Mucosa of rectum (tissue), 2 donors: ENCODE data around the gene POU2F3.
"Not testable (repeated sequence)": the region's sequence is repeated elsewhere in the genome, so short reads cannot be mapped to it uniquely, and the experiment has no call there.

Experiments
- H3K27ac ChIP-seq, 2 donors: one replicate each; pipeline ENCODE4 v1.7.0; 2013; ENCODE audit warnings: inconsistent platforms in 2 of 2, low read depth in 2 of 2, low read length in 2 of 2
- H3K27me3 ChIP-seq, 2 donors: one replicate each; pipeline ENCODE4 v1.7.0; 2013; ENCODE audit warnings: low read length in 2 of 2; ENCODE audit not compliant: control insufficient read depth in 2 of 2, insufficient read depth in 2 of 2
- H3K36me3 ChIP-seq, 2 donors: one replicate each; pipeline ENCODE4 v1.7.0; 2013; ENCODE audit warnings: low read length in 2 of 2; ENCODE audit not compliant: control insufficient read depth in 2 of 2, insufficient read depth in 2 of 2
- H3K4me1 ChIP-seq, 2 donors: one replicate each; pipeline ENCODE4 v1.7.0; 2013; ENCODE audit warnings: low read length in 2 of 2, mild to moderate bottlenecking in 1 of 2; ENCODE audit not compliant: control insufficient read depth in 2 of 2, insufficient read depth in 2 of 2
- H3K4me3 ChIP-seq, 2 donors: one replicate each; pipeline ENCODE4 v1.7.0; 2013; ENCODE audit warnings: low read length in 2 of 2
- H3K9ac ChIP-seq, 2 donors: one replicate each; pipeline ENCODE4 v1.7.0; 2013; ENCODE audit warnings: low read length in 2 of 2, low read depth in 1 of 2, mild to moderate bottlenecking in 1 of 2
- H3K9me3 ChIP-seq, 2 donors: one replicate each; pipeline ENCODE4 v1.7.0; 2013; ENCODE audit warnings: low read length in 2 of 2; ENCODE audit not compliant: control insufficient read depth in 2 of 2
- donor health status: healthy.
- donor health status: Normal muscosa, but diverticular disease.

Gene POU2F3

DNA sequence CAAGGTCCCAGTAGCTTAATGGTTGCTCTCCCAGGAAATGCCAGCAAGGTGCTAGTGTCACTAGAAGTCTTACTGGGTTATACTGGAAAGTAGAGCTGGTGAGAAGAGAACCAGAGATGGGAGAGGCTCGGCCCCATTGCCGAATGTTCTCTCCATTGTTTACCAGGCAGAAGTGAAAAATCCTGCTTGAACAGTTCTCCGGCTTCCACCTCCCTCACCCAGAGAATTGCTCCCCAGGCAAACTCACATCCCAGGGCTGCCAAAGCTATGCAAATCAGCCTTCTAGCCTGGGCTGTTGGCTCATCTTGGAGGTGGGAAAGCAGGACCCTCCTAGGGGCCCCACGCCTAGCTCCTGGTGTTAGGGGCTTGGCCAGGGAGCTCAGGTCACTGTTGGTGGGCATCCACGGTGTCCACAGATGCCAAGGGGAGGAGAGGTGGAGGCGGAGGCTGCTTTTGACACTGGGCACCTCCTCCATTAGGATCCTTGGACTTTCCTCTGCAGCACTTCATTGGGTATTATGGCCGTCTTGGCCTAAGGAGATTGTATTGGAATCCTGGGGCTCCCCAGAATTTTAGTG is 20.1 kb downstream of the POU2F3 start:
- peaks cover 16 to 24% of the 10 kb centered on the region in 2 donors for H3K27me3 ChIP-seq

DNA sequence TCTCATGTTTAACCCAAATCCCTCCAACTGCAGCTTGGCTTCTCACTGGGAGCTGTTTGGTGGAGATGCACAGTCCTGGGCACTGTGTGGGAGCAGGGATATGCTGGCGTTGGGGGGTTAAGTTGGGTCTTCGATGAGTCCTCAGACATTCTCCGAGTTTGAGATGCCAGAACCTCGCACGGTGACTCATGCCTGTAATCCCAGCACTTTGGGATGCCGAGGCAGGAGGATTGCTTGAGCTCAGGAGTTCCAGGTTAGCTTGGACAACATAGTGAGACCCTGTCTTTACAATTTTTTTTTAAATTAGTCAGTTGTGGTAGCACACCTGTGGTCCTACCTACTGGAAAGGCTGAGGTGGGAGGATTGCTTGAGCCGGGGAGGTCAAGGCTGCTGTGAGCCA is 20.7 kb downstream of the POU2F3 start:
- Histone ChIP-seq H3K9ac (no peak overlapping the region), H3K4me3 (no peak overlapping the region), H3K9me3 (no peaks in the 10 kb centered on the region), H3K27me3 (peaks cover 11 to 22% of the 10 kb centered on the region in 2 donors), H3K4me1 (no peaks in the 10 kb centered on the region), H3K36me3 (no peaks in the 10 kb centered on the region), H3K27ac (no peak overlapping the region)

More for the DNA sequence above, 20.1 kb downstream of the POU2F3 start:
- H3K9me3 ChIP-seq: no peaks in the 10 kb centered on the region
- no peak overlapping the region for H3K4me3 ChIP-seq
- no peaks in the 10 kb centered on the region for H3K4me1 ChIP-seq
- no peak overlapping the region for H3K9ac ChIP-seq
- H3K27ac ChIP-seq: no peak overlapping the region
- H3K36me3 ChIP-seq: no peaks in the 10 kb centered on the region

DNA sequence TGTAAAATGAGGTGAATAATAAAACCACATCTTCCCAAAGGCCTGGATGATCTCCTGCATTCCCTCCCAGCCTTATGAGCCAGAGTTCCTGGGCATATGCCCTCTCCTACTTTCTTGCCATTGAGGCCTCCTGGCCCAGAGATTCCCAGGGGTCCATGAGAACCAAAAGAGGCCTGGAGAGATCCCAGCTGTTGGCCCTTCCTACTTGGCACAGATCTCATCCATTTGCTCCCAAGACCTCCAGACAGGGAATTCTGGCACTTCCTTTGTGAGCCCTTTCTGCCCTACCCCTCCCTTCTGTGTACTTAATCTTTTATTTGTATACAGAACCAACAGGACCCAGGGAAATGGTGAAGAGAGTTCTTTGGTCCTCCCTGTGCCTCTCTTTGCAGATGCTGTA is 21.4 kb downstream of the POU2F3 start:
- Histone ChIP-seq H3K27ac (no peak overlapping the region), H3K36me3 (no peaks in the 10 kb centered on the region), H3K4me1 (no peaks in the 10 kb centered on the region), H3K9me3 (no peaks in the 10 kb centered on the region), H3K4me3 (no peak overlapping the region), H3K27me3 (peaks cover 5 to 22% of the 10 kb centered on the region in 2 donors), H3K9ac (no peak overlapping the region)

DNA sequence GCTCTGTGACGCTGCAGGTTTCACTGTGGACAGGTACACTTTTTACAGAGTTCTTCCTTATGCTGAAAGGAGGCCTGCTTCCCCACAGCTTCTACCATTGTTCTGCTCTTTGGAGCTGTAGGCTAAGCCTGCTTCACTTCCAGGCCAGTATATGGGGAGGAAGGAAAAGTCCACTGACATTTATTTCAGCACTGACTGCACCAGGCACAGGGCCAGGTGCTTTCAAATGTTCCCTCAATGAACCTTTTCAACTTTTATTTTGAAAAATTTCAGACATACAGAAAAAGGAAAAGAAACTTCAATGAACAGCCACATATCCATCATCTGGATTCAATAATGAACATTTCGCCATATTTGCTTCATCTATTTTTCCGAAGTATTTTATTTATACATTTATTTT is 22.0 kb downstream of the POU2F3 start:
- Histone ChIP-seq H3K9me3 (no peaks in the 10 kb centered on the region), H3K27me3 (peaks cover 2 to 19% of the 10 kb centered on the region in 2 donors), H3K4me3 (no peak overlapping the region), H3K36me3 (no peaks in the 10 kb centered on the region), H3K27ac (no peak overlapping the region), H3K9ac (no peak overlapping the region), H3K4me1 (no peaks in the 10 kb centered on the region)

GRCh38 chr11:120267319-120267718 is 27.4 kb downstream of the POU2F3 start:
- Histone ChIP-seq H3K27me3 (peaks cover 0 to 12% of the 10 kb centered on the region in 2 donors), H3K4me1 (no peaks in the 10 kb centered on the region), H3K36me3 (no peaks in the 10 kb centered on the region), H3K9me3 (no peaks in the 10 kb centered on the region), H3K9ac (no peak overlapping the region), H3K27ac (no peak overlapping the region), H3K4me3 (no peak overlapping the region)

- Histone ChIP-seq H3K27me3 (peaks cover 0 to 12% of the 10 kb centered on the region in 2 donors), H3K4me3 (no peak overlapping the region), H3K9me3 (no peaks in the 10 kb centered on the region), H3K9ac (no peak overlapping the region), H3K36me3 (no peaks in the 10 kb centered on the region), H3K27ac (no peak overlapping the region), H3K4me1 (no peaks in the 10 kb centered on the region)
Observed at GRCh38 chr11:120268686-120269085, 28.7 kb downstream of the POU2F3 start.

GRCh38 chr11:120270386-120270785 is 30.4 kb downstream of the POU2F3 start:
- Histone ChIP-seq H3K9ac (no peak overlapping the region), H3K4me1 (no peaks in the 10 kb centered on the region), H3K36me3 (no peaks in the 10 kb centered on the region), H3K27ac (no peak overlapping the region), H3K4me3 (no peak overlapping the region), H3K27me3 (peaks cover 0 to 4% of the 10 kb centered on the region in 2 donors), H3K9me3 (no peaks in the 10 kb centered on the region)

DNA sequence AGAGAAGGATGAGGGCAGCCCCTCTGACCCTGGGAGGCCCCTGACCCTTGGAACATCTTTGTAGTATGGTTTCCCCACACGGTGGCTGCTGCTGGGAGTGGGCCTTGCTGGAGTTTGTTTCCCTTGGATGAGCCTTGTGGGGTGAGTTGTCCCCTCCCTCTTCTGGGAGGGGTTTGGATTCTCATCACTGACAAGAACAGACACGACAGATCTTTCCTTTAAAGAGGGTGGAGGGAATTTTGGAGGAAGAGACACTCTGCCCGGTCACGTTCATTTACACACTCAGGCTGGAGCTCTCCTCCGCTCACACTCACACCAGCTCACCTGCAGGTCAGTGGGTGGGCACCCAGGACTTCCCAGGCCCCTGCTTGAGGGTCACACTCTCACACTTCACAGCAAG is 31.7 kb downstream of the POU2F3 start:
- Histone ChIP-seq H3K4me1 (no peaks in the 10 kb centered on the region), H3K4me3 (no peak overlapping the region), H3K9me3 (no peaks in the 10 kb centered on the region), H3K27ac (no peak overlapping the region), H3K9ac (no peak overlapping the region), H3K36me3 (no peaks in the 10 kb centered on the region), H3K27me3 (no peaks in the 10 kb centered on the region)

DNA sequence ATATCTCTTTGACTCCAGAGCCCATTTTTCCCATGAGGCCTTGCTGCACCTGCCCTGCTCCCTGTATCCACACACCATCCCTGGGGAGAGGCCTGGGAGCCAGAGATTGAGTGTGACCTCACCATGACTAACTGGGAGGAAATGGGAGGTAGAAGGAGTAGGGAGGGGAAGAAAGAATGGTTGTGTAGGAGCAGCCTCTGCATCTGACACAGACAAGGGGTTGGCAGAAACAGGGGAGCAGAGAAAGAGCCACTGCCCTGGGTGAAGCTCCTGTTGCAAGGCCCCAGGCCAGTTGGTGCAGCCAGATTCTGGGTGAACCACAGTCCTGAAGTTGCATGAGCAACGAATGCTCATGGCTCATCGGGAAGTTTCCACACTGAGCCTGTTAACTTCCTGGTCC is 32.4 kb downstream of the POU2F3 start:
- H3K9ac ChIP-seq: no peak overlapping the region
- no peaks in the 10 kb centered on the region for H3K4me1 ChIP-seq
- no peak overlapping the region for H3K4me3 ChIP-seq
- H3K27ac ChIP-seq: no peak overlapping the region
- no peaks in the 10 kb centered on the region for H3K9me3 ChIP-seq
- no peaks in the 10 kb centered on the region for H3K36me3 ChIP-seq
- H3K27me3 ChIP-seq: no peaks in the 10 kb centered on the region

GRCh38 chr11:120273432-120273831 is 33.5 kb downstream of the POU2F3 start:
- Histone ChIP-seq H3K9me3 (no peaks in the 10 kb centered on the region), H3K9ac (no peak overlapping the region), H3K27ac (no peak overlapping the region), H3K27me3 (no peaks in the 10 kb centered on the region), H3K36me3 (no peaks in the 10 kb centered on the region), H3K4me1 (no peaks in the 10 kb centered on the region), H3K4me3 (no peak overlapping the region)

- not testable (repeated sequence) for H3K27ac ChIP-seq, H3K27me3 ChIP-seq, H3K36me3 ChIP-seq
Observed at GRCh38 chr11:120273956-120274355, 34.0 kb downstream of the POU2F3 start.

More at GRCh38 chr11:120273956-120274355, 34.0 kb downstream of the POU2F3 start:
- not testable (repeated sequence) for H3K9me3 ChIP-seq, H3K4me1 ChIP-seq, H3K4me3 ChIP-seq, H3K9ac ChIP-seq
